ENCODE results near the gene CLIP3. TPM values are rescaled to one million over a fixed set of nuclear protein-coding genes. Genes with fewer than 3 reads are reported as not detected.

The CLIP3 gene
- polyA plus RNA-seq, 2 of the 4 experiments (the other 2 are of a cell fraction): 1.1 to 1.5 TPM

DNA sequence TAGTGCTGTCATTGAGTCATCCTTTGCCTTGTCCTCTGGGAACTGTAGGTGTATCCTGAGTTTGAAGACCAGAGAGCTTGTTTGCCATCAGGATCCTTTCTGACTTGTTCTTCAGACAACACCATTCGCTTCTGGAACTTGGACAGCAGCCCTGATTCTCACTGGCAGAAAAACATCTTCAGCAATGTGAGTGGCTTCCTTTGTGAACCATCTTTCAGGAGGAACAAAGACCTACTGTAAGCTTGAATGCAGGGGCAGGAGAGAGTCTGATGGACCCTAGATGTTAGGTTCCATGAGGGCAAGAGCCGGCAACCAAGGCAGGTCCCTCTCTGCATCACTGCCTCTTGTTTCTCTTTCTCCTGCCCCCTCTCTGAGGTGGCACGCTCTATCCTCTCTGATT lies 48.7 kb upstream of the CLIP3 start:
- no peak overlapping the region for H3K4me3 ChIP-seq

DNA sequence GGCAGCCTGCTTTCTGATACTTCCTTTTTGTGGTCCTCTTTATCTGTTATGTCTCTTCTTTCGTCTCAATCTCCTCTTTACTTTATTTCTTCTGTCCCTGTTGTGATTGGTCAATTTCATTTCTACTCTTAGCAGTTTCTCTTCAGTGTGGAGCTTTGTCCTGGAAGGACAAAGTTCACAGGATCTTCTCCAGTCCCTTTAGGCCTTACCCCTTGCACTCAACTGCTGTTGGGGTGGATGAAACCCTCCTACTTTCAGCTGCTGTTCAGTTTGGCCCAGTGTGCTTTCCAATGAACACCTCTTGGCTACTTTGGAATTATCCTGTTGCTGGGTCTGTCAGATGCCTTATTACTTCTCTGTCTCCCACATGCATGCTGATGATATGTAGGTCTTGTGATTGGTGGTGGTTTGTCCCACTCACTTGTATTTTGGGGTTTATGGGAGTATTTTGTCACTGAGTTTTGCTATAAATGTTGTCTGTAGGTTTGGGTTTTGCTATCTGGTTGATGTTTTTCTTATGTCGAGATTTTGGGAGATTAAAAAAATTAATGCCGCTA lies 46.8 kb upstream of the CLIP3 start:
- ChIA-PET CTCF (no interaction called here), POLR2A (no interaction called here)
- 0 out of 3 replicates have a peak, but pooled peaks cover 5% of the 10 kb centered on the region for H3K4me1 ChIP-seq
- no peak overlapping the region for H3K4me3 ChIP-seq
- no peak for TF ChIP-seq SREBF2 (IDR thresholded peaks at IDR 0.05)
- no peak for TF ChIP-seq MYC (IDR thresholded peaks at IDR 0.05; ENCODE audit: borderline replicate concordance, low read length)
- TF ChIP-seq NFE2L2 (conservative IDR thresholded peaks at IDR 0.05; ENCODE audit: low read length): no peak
- TF ChIP-seq KDM1A (IDR thresholded peaks at IDR 0.05; ENCODE audit: low read depth): no peak
- ATAC-seq (no peak), FAIRE-seq (peak; percentile 96), DNase-seq (ENCODE audit: low read depth in 1 of 2, low spot score in 1 of 2) (no peak)
- no peak overlapping the region for H3K4me2 ChIP-seq
- no peak overlapping the region for H3K27ac ChIP-seq
- WGBS (ENCODE audit: missing lambda C conversion rate): 96% methylated on average over 3 of the region's 3 CpGs
- no peaks in the 10 kb centered on the region for H3K9me3 ChIP-seq

More for the DNA sequence above, 48.7 kb upstream of the CLIP3 start:
- POLR2A ChIA-PET: no interaction called here
- WGBS (ENCODE audit: missing lambda C conversion rate): 96% methylated on average over 3 of the region's 3 CpGs
- CTCF ChIA-PET: interaction anchor here (1.1 to 2.3 kb wide), 5 partner anchors 11 to 482 kb away, joined by 3 to 8 read pairs (median 5); no protein-coding TSS in a partner anchor
- no peak for ATAC-seq
- 0 out of 3 replicates have a peak, but pooled peaks cover 5% of the 10 kb centered on the region for H3K4me1 ChIP-seq
- DNase-seq (ENCODE audit: low read depth in 1 of 2, low spot score in 1 of 2): no peak
- peak; percentile 95 for FAIRE-seq
- H3K27ac ChIP-seq: no peak overlapping the region
- H3K9me3 ChIP-seq: no peaks in the 10 kb centered on the region
- H3K4me2 ChIP-seq: no peak overlapping the region
- no peak for TF ChIP-seq TP53 (CRISPR knock-in tag; IDR thresholded peaks at IDR 0.05)
- no peak for TF ChIP-seq PHF8 (IDR thresholded peaks at IDR 0.05; ENCODE audit: borderline replicate concordance, low read depth)
- TF ChIP-seq SMC3 (IDR thresholded peaks at IDR 0.05): no peak
- no peak for TF ChIP-seq BHLHE40 (IDR thresholded peaks at IDR 0.05; ENCODE audit: low read depth, low read length)
- TF ChIP-seq, protein P1, sequence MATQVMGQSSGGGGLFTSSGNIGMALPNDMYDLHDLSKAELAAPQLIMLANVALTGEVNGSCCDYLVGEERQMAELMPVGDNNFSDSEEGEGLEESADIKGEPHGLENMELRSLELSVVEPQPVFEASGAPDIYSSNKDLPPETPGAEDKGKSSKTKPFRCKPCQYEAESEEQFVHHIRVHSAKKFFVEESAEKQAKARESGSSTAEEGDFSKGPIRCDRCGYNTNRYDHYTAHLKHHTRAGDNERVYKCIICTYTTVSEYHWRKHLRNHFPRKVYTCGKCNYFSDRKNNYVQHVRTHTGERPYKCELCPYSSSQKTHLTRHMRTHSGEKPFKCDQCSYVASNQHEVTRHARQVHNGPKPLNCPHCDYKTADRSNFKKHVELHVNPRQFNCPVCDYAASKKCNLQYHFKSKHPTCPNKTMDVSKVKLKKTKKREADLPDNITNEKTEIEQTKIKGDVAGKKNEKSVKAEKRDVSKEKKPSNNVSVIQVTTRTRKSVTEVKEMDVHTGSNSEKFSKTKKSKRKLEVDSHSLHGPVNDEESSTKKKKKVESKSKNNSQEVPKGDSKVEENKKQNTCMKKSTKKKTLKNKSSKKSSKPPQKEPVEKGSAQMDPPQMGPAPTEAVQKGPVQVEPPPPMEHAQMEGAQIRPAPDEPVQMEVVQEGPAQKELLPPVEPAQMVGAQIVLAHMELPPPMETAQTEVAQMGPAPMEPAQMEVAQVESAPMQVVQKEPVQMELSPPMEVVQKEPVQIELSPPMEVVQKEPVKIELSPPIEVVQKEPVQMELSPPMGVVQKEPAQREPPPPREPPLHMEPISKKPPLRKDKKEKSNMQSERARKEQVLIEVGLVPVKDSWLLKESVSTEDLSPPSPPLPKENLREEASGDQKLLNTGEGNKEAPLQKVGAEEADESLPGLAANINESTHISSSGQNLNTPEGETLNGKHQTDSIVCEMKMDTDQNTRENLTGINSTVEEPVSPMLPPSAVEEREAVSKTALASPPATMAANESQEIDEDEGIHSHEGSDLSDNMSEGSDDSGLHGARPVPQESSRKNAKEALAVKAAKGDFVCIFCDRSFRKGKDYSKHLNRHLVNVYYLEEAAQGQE (IDR thresholded peaks at IDR 0.05): no peak
- TF ChIP-seq ZFP36 (IDR thresholded peaks at IDR 0.05; ENCODE audit: borderline replicate concordance, partially characterized antibody): no peak
- TF ChIP-seq, protein P2, sequence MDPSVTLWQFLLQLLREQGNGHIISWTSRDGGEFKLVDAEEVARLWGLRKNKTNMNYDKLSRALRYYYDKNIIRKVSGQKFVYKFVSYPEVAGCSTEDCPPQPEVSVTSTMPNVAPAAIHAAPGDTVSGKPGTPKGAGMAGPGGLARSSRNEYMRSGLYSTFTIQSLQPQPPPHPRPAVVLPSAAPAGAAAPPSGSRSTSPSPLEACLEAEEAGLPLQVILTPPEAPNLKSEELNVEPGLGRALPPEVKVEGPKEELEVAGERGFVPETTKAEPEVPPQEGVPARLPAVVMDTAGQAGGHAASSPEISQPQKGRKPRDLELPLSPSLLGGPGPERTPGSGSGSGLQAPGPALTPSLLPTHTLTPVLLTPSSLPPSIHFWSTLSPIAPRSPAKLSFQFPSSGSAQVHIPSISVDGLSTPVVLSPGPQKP (IDR thresholded peaks at IDR 0.05; ENCODE audit: low read depth, low read length): no peak
- no peak for TF ChIP-seq KDM1A (IDR thresholded peaks at IDR 0.05; ENCODE audit: low read depth)

DNA sequence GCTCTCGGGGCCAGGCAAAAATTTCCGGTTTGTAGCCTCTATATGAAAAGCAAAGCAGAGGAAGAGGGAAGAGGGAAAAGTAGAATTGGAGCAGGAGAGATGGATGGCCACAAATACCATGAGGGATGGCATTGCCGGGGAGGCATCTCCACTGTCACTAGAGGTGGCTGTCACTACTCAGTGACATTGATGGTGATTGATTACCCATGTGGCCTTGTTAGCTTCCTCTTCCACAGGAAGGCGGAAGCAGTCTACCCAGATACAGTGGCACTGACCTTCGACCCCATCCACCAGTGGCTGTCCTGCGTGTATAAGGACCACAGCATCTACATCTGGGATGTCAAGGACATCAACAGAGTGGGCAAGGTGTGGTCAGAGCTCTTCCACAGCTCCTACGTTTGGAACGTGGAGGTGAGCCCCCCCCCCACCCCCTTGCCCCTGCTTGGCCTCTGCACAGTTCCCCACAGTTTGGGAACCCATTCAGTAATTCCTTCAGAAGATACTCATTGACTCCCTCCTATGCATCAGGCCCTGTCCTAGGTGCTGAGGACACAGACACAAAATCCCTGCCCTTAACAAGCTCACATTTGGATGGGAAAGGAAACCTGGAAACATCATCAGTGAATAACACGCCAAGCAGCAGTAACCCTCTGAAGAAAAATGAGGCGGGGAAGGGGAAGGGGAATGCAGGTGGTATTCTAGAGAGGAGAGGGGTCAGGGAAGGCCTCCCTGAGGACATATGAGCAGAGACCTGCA lies 40.6 kb upstream of the CLIP3 start:
- TF ChIP-seq, protein P2 (IDR thresholded peaks at IDR 0.05; ENCODE audit: low read depth, low read length): no peak
- TF ChIP-seq ESRRA (IDR thresholded peaks at IDR 0.05; ENCODE audit: borderline replicate concordance, low read length) (no peak), ZC3H11A (IDR thresholded peaks at IDR 0.05) (no peak), CBX2 (IDR thresholded peaks at IDR 0.05; ENCODE audit: borderline replicate concordance, low read depth) (no peak)
- TF ChIP-seq, protein P3, sequence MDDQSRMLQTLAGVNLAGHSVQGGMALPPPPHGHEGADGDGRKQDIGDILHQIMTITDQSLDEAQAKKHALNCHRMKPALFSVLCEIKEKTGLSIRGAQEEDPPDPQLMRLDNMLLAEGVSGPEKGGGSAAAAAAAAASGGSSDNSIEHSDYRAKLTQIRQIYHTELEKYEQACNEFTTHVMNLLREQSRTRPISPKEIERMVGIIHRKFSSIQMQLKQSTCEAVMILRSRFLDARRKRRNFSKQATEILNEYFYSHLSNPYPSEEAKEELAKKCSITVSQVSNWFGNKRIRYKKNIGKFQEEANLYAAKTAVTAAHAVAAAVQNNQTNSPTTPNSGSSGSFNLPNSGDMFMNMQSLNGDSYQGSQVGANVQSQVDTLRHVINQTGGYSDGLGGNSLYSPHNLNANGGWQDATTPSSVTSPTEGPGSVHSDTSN (IDR thresholded peaks at IDR 0.05): no peak
- TF ChIP-seq, protein P1 (IDR thresholded peaks at IDR 0.05): peak; percentile 25; the same call in 1 of the 2 replicates
- TF ChIP-seq, protein P4, sequence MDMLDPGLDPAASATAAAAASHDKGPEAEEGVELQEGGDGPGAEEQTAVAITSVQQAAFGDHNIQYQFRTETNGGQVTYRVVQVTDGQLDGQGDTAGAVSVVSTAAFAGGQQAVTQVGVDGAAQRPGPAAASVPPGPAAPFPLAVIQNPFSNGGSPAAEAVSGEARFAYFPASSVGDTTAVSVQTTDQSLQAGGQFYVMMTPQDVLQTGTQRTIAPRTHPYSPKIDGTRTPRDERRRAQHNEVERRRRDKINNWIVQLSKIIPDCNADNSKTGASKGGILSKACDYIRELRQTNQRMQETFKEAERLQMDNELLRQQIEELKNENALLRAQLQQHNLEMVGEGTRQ (IDR thresholded peaks at IDR 0.05): no peak

More for the DNA sequence above, 40.6 kb upstream of the CLIP3 start:
- 86% methylated on average over 10 of the region's 10 CpGs for WGBS (ENCODE audit: missing lambda C conversion rate)
- ChIA-PET POLR2A (interaction anchor here (0.6 to 1.0 kb wide), 2 partner anchors 42 to 63 kb away, joined by 3 to 4 read pairs; partner anchors contain the start of genes POLR2I and TBCB), CTCF (interaction anchor here (0.7 to 5.6 kb wide), 8 partner anchors 9 to 97 kb away, joined by 3 to 53 read pairs (median 5); partner anchors contain the start of genes POLR2I and THAP8)
- H3K4me3 ChIP-seq: no peak overlapping the region
- no peak for DNase-seq (ENCODE audit: low read depth in 1 of 2, low spot score in 1 of 2)
- no peak overlapping the region for H3K4me2 ChIP-seq
- no peak overlapping the region for H3K27ac ChIP-seq
- ATAC-seq: peak in 1 of 2 experiments; percentile 12; a peak in 2 of 6 replicates
- no peaks in the 10 kb centered on the region for H3K9me3 ChIP-seq
- no peak for FAIRE-seq
- H3K4me1 ChIP-seq: peaks cover 13% of the 10 kb centered on the region
